HL-60 (cell line): ENCODE results near the gene MED6.

Source experiments
- DNase-seq, 2 experiments: peaks; one replicate each; pipeline ENCODE4 v3.0.0-alpha.2; 2010 to 2020; ENCODE audit warnings: low read depth in 1 of 2, low spot score in 1 of 2
- H3K27ac ChIP-seq: fragments of 250-450 bp; sonication (Bioruptor Pico); replicated peaks from 2 replicates; pipeline ENCODE4 v1.5.1; 2020; ENCODE audit warnings: mild to moderate bottlenecking, moderate library complexity
- H3K27me3 ChIP-seq: fragments of 250-450 bp; sonication (Bioruptor Pico); 2 replicates; pipeline ENCODE4 v1.5.1; 2021; ENCODE audit warnings: mild to moderate bottlenecking, moderate library complexity; ENCODE audit not compliant: insufficient read depth, poor library complexity, severe bottlenecking
- H3K4me3 ChIP-seq: replicated peaks from 2 replicates; pipeline ENCODE4 v1.5.1; 2011; ENCODE audit warnings: mild to moderate bottlenecking, control low read depth, low read length; ENCODE audit not compliant: insufficient read depth
- CTCF ChIP-seq: IDR thresholded peaks from one replicate; pipeline ENCODE4 v1.5.1; 2011; ENCODE audit warnings: low read length, control low read depth, inconsistent platforms; ENCODE audit not compliant: insufficient read depth
- GABPA ChIP-seq: IDR thresholded peaks from 2 replicates; pipeline ENCODE4 v1.6.1; 2012; ENCODE audit warnings: low read depth
- POLR2AphosphoS5 ChIP-seq: IDR thresholded peaks from 2 replicates; pipeline ENCODE4 v1.6.1; 2012; ENCODE audit warnings: low read depth
- REST ChIP-seq: IDR thresholded peaks from 2 replicates; pipeline ENCODE4 v1.6.1; 2012; ENCODE audit warnings: low read depth; ENCODE audit not compliant: insufficient replicate concordance
- SPI1 ChIP-seq: IDR thresholded peaks from 2 replicates; pipeline ENCODE4 v1.6.1; 2012; ENCODE audit warnings: low read depth, mild to moderate bottlenecking, borderline replicate concordance

Gene MED6

GRCh38 chr14:70563417-70563816 lies 37.0 kb downstream of the MED6 start:
- H3K27me3 ChIP-seq, result no peaks in the 10 kb centered on the region
- H3K27ac ChIP-seq, result no peak overlapping the region
- H3K4me3 ChIP-seq, result no peak overlapping the region
- no peak for DNase-seq
- no peak for TF ChIP-seq POLR2AphosphoS5

DNA sequence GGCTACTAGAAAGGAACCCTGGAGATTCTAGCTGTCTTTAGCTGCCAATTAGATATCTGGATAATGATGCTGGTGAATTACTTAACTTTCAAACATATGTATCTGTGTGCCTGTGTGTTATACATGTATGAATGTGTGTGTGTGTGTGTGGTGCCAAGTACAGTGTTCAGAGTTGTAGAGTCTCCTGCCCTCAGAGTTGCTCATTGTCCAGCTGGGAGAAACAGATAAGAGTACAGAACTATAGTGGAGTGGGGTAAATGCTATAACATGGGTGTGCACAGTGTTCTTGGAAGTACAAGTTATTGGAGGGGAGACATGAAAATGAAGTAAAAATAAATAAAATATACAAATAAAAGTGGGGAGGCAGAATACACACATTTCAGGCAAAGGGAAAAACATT lies 42.1 kb downstream of the MED6 start:
- no peak for DNase-seq
- Histone ChIP-seq H3K27ac (no peak overlapping the region), H3K27me3 (no peaks in the 10 kb centered on the region), H3K4me3 (no peak overlapping the region)
- no peak for TF ChIP-seq SPI1
- TF ChIP-seq REST, result no peak
- TF ChIP-seq GABPA, result no peak
- TF ChIP-seq POLR2AphosphoS5, result no peak
- no peak for TF ChIP-seq CTCF

- no peak for DNase-seq
- H3K27ac ChIP-seq, result no peak overlapping the region
- TF ChIP-seq REST, result no peak
- no peak overlapping the region for H3K4me3 ChIP-seq
- H3K27me3 ChIP-seq, result no peaks in the 10 kb centered on the region
Observed at GRCh38 chr14:70555890-70556289, 44.6 kb downstream of the MED6 start.

DNA sequence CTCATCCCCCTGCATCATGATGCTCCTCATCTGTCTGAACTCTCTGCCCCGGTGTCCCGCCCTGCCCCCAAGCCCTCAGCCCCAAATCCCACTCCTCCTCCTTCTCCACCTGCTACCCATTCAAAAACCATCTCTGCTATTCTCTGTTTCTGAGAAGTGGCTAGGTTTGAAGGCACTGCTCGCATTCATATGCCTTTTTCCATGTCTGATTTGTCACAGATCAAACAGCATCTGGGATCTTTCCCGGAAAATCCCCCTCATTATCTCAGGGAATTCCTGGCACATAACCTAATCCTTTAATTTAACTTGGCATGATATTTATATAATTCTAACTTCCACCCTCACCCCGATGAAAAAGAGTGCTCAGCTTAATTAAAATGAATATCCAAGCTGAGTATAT lies 62.4 kb downstream of the MED6 start:
- no peaks in the 10 kb centered on the region for H3K27me3 ChIP-seq
- H3K4me3 ChIP-seq, result no peak overlapping the region
- no peak for TF ChIP-seq REST
- TF ChIP-seq CTCF, result no peak
- TF ChIP-seq GABPA, result no peak
- no peak for TF ChIP-seq SPI1
- no peak for DNase-seq
- H3K27ac ChIP-seq, result no peak overlapping the region
